SU-DHL-6 (cell line): ENCODE results near the gene CHRM3.

Source experiments
- H2AFZ ChIP-seq: fragments of 200-600 bp; sonication (generic); 2 replicates; pipeline ENCODE4 v1.6.1; 2014; ENCODE audit warnings: low read depth, mild to moderate bottlenecking, moderate library complexity, mixed read lengths, antibody characterized with exemption, low read length; ENCODE audit not compliant: severe bottlenecking
- H3F3A ChIP-seq: fragments of 200-600 bp; shearing (Covaris generic); 2 replicates; pipeline ENCODE4 v1.6.0; 2016; ENCODE audit warnings: antibody characterized with exemption, mild to moderate bottlenecking; ENCODE audit not compliant: insufficient read depth
- H3K27ac ChIP-seq: fragments of 200-600 bp; sonication (generic); 2 replicates; pipeline ENCODE4 v1.5.1; 2016; ENCODE audit warnings: low read depth, mild to moderate bottlenecking, low read length, moderate library complexity, mixed read lengths
- H3K27me3 ChIP-seq: fragments of 200-600 bp; sonication (generic), shearing (Covaris generic); 2 replicates; pipeline ENCODE4 v1.6.0; 2014; ENCODE audit warnings: mild to moderate bottlenecking, low read length
- H3K36me3 ChIP-seq: fragments of 200-600 bp; sonication (generic); 2 replicates; pipeline ENCODE4 v1.6.1; 2014; ENCODE audit warnings: mild to moderate bottlenecking, low read length, mixed read lengths
- H3K4me2 ChIP-seq: fragments of 300-600, 200-600 bp; shearing (Covaris generic), sonication (generic); 2 replicates; pipeline ENCODE4 v1.6.0; 2014; ENCODE audit warnings: low read length, low read depth, mild to moderate bottlenecking; ENCODE audit not compliant: poor library complexity, severe bottlenecking
- H3K4me3 ChIP-seq: fragments of 200-600 bp; sonication (generic); 2 replicates; pipeline ENCODE4 v1.5.1; 2014; ENCODE audit warnings: antibody characterized with exemption, low read length, mild to moderate bottlenecking, mixed read lengths; ENCODE audit not compliant: insufficient read depth, poor library complexity, severe bottlenecking
- H3K79me2 ChIP-seq: fragments of 200-600 bp; sonication (generic); 2 replicates; pipeline ENCODE4 v1.6.1; 2014; ENCODE audit warnings: mild to moderate bottlenecking, low read length, moderate library complexity; ENCODE audit not compliant: insufficient read depth
- H3K9ac ChIP-seq: fragments of 200-600 bp; sonication (generic); 2 replicates; pipeline ENCODE4 v1.7.0; 2014; ENCODE audit warnings: mild to moderate bottlenecking, low read length
- H3K9me2 ChIP-seq: fragments of 200-600 bp; sonication (generic); replicated peaks from 2 replicates; pipeline ENCODE4 v1.6.1; 2014; ENCODE audit warnings: low read length; ENCODE audit not compliant: insufficient read depth
- H3K9me3 ChIP-seq: fragments of 200-600 bp; sonication (generic); 2 replicates; pipeline ENCODE4 v1.6.1; 2014; ENCODE audit warnings: low read length, mixed read lengths; ENCODE audit not compliant: insufficient read depth
- H4K20me1 ChIP-seq: fragments of 200-600 bp; sonication (generic); 2 replicates; pipeline ENCODE4 v1.6.1; 2014; ENCODE audit warnings: low read depth, mild to moderate bottlenecking, antibody characterized with exemption, low read length, moderate library complexity, mixed read lengths
- CTCF ChIP-seq: fragments of 200-600 bp; sonication (generic); IDR thresholded peaks from one replicate; pipeline ENCODE4 v1.5.1; 2017; ENCODE audit warnings: antibody characterized with exemption, mild to moderate bottlenecking, low read length, moderate library complexity; ENCODE audit not compliant: insufficient read depth, poor library complexity, severe bottlenecking
- EZH2phosphoT487 ChIP-seq: fragments of 200-600 bp; sonication (generic), shearing (Covaris generic); conservative IDR thresholded peaks from 2 replicates; pipeline ENCODE4 v1.6.1; 2018; ENCODE audit warnings: mild to moderate bottlenecking, antibody characterized with exemption, low read length, moderate library complexity, mixed read lengths

The CHRM3 gene

GRCh38 chr1:239422818-239423217, 36.5 kb downstream of the CHRM3 start:
- no peak overlapping the region for H3K9ac ChIP-seq
- no peak for TF ChIP-seq EZH2phosphoT487
- TF ChIP-seq CTCF, result no peak

GRCh38 chr1:239426821-239427475, 40.6 kb downstream of the CHRM3 start:
- Histone ChIP-seq H3K27ac (no peak overlapping the region), H3K9ac (no peak overlapping the region), H3K9me3 (no peaks in the 10 kb centered on the region), H3K36me3 (no peaks in the 10 kb centered on the region), H3K9me2 (no peaks in the 10 kb centered on the region), H2AFZ (no peak overlapping the region), H3K4me2 (no peak overlapping the region), H3K4me3 (no peak overlapping the region), H3K27me3 (no peaks in the 10 kb centered on the region), H3K79me2 (no peaks in the 10 kb centered on the region), H4K20me1 (no peaks in the 10 kb centered on the region), H3F3A (no peaks in the 10 kb centered on the region)
- TF ChIP-seq EZH2phosphoT487 (no peak), CTCF (no peak)

More at GRCh38 chr1:239422818-239423217, 36.5 kb downstream of the CHRM3 start:
- H3K36me3 ChIP-seq, result no peaks in the 10 kb centered on the region
- no peaks in the 10 kb centered on the region for H3F3A ChIP-seq
- H3K79me2 ChIP-seq, result no peaks in the 10 kb centered on the region
- H3K27ac ChIP-seq, result no peak overlapping the region
- no peaks in the 10 kb centered on the region for H4K20me1 ChIP-seq
- H3K4me2 ChIP-seq, result no peak overlapping the region
- H3K9me2 ChIP-seq, result no peaks in the 10 kb centered on the region
- H3K4me3 ChIP-seq, result no peak overlapping the region
- no peaks in the 10 kb centered on the region for H3K9me3 ChIP-seq
- H2AFZ ChIP-seq, result no peak overlapping the region
- no peaks in the 10 kb centered on the region for H3K27me3 ChIP-seq

GRCh38 chr1:239427712-239428111, 41.3 kb downstream of the CHRM3 start:
- no peaks in the 10 kb centered on the region for H3K9me3 ChIP-seq
- no peaks in the 10 kb centered on the region for H3F3A ChIP-seq
- H3K4me3 ChIP-seq, result no peak overlapping the region
- no peak overlapping the region for H3K27ac ChIP-seq
- H4K20me1 ChIP-seq, result no peaks in the 10 kb centered on the region
- H3K4me2 ChIP-seq, result no peak overlapping the region
- no peaks in the 10 kb centered on the region for H3K79me2 ChIP-seq
- no peaks in the 10 kb centered on the region for H3K27me3 ChIP-seq
- no peaks in the 10 kb centered on the region for H3K36me3 ChIP-seq
- H3K9ac ChIP-seq, result no peak overlapping the region
- TF ChIP-seq CTCF (no peak), EZH2phosphoT487 (no peak)
- H3K9me2 ChIP-seq, result no peaks in the 10 kb centered on the region
- no peak overlapping the region for H2AFZ ChIP-seq
